Endothelial cell of umbilical vein (primary cell): ENCODE results near the gene CCR9. TPM values are rescaled to one million over a fixed set of nuclear protein-coding genes. Genes with fewer than 3 reads are reported as not detected.

ENCODE experiments used
- BruUV-seq: library from RNA; stranded (reverse); fragments of 400-500 nt; replicated peaks from 2 replicates; lab custom pipeline; 2021; lab: Mats Ljungman, UMichigan
- CTCF ChIA-PET: fragments of 300-600, 350-600 bp; sonication (Branson Sonifier 250); formaldehyde crosslinking; loops from one replicate; lab custom pipeline; 2021; ENCODE audit warnings: antibody characterized with exemption, inconsistent platforms; lab: Charles Lee
- POLR2A ChIA-PET: fragments of 300-600, 350-600 bp; sonication (Branson Sonifier 250); formaldehyde crosslinking; loops from one replicate; lab custom pipeline; 2021; ENCODE audit warnings: antibody characterized with exemption, inconsistent platforms; lab: Charles Lee
- DNase-seq: peaks from one replicate; pipeline ENCODE4 v3.0.0-alpha.2; 2011; ENCODE audit warnings: low read depth, low spot score
- FAIRE-seq: peaks from 2 replicates; lab custom pipeline; 2011; peaks lifted over from hg19 to GRCh38; lab: Jason Lieb, UNC
- H2AFZ ChIP-seq: 2 replicates; pipeline ENCODE4 v1.6.0; 2012; ENCODE audit warnings: low read depth, low read length, control low read depth, inconsistent platforms
- H3K27ac ChIP-seq: 2 replicates; pipeline ENCODE4 v1.5.1; 2011; ENCODE audit warnings: low read depth, mild to moderate bottlenecking, control low read depth, low read length, moderate library complexity; ENCODE audit not compliant: insufficient read depth
- H3K27me3 ChIP-seq, 2 experiments: 2 replicates each; pipeline versions ENCODE4 v1.6.0 to v1.6.1; 2011; ENCODE audit warnings: low read length in 2 of 2, mixed read lengths in 1 of 2; ENCODE audit not compliant: control insufficient read depth in 2 of 2, insufficient read depth in 2 of 2
- H3K36me3 ChIP-seq, 2 experiments: 2 replicates in 1 of 2; 3 replicates in 1 of 2; pipeline ENCODE4 v1.5.1; 2011; ENCODE audit warnings: low read length in 2 of 2, mild to moderate bottlenecking in 1 of 2, moderate library complexity in 1 of 2; ENCODE audit not compliant: control insufficient read depth in 2 of 2, insufficient read depth in 2 of 2; ENCODE audit errors: extremely low read depth in 1 of 2
- H3K4me1 ChIP-seq: 3 replicates; pipeline ENCODE4 v1.5.1; 2011; ENCODE audit warnings: mild to moderate bottlenecking, low read length; ENCODE audit not compliant: control insufficient read depth, insufficient read depth; ENCODE audit errors: extremely low read depth
- H3K4me2 ChIP-seq: 2 replicates; pipeline ENCODE4 v1.6.1; 2011; ENCODE audit warnings: low read length, control low read depth, mixed read lengths; ENCODE audit not compliant: insufficient read depth
- H3K4me3 ChIP-seq, 3 experiments: fragments of 200-600 bp in 1 of 3; sonication (generic), shearing (Covaris generic) in 1 of 3; replicated peaks in 1 of 3; 2 replicates each; pipeline ENCODE4 v1.5.1; 2011 to 2016; ENCODE audit warnings: control low read depth in 3 of 3, low read length in 3 of 3, mild to moderate bottlenecking in 2 of 3, inconsistent platforms in 1 of 3, low read depth in 1 of 3, moderate library complexity in 1 of 3; ENCODE audit not compliant: insufficient read depth in 1 of 3
- H3K79me2 ChIP-seq: 2 replicates; pipeline ENCODE4 v1.6.0; 2012; ENCODE audit warnings: low read length, inconsistent platforms; ENCODE audit not compliant: control insufficient read depth, insufficient read depth
- H3K9ac ChIP-seq: replicated peaks from 2 replicates; pipeline ENCODE3; 2011; ENCODE audit warnings: low read length, control low read depth; ENCODE audit not compliant: insufficient read depth; ENCODE audit errors: extremely low read depth
- H3K9me1 ChIP-seq: replicated peaks from 3 replicates; pipeline ENCODE4 v1.6.0; 2011; ENCODE audit warnings: mild to moderate bottlenecking, low read length; ENCODE audit not compliant: control insufficient read depth, insufficient read depth; ENCODE audit errors: extremely low read depth
- H3K9me3 ChIP-seq: replicated peaks from 2 replicates; pipeline ENCODE4 v1.5.1; 2012; ENCODE audit warnings: low read length, inconsistent platforms; ENCODE audit not compliant: control insufficient read depth, insufficient read depth
- H4K20me1 ChIP-seq: replicated peaks from 2 replicates; pipeline ENCODE3; 2011; ENCODE audit warnings: mild to moderate bottlenecking, low read length; ENCODE audit not compliant: control insufficient read depth, insufficient read depth; ENCODE audit errors: extremely low read depth
- EZH2 ChIP-seq: IDR thresholded peaks from 2 replicates; pipeline ENCODE4 v1.6.1; 2012; ENCODE audit warnings: borderline replicate concordance, low read depth, mild to moderate bottlenecking, moderate library complexity, low read length, inconsistent platforms; ENCODE audit not compliant: severe bottlenecking
- FOS ChIP-seq: IDR thresholded peaks from 2 replicates; pipeline ENCODE4 v1.6.1; 2011; ENCODE audit warnings: mild to moderate bottlenecking, low read length, moderate library complexity, borderline replicate concordance; ENCODE audit not compliant: insufficient read depth
- GATA2 ChIP-seq: IDR thresholded peaks from 2 replicates; pipeline ENCODE4 v1.7.0; 2011; ENCODE audit warnings: low read depth, mild to moderate bottlenecking, moderate library complexity, mixed read lengths, low read length; ENCODE audit not compliant: insufficient read length, insufficient read depth
- JUN ChIP-seq: IDR thresholded peaks from 2 replicates; pipeline ENCODE4 v1.6.1; 2011; ENCODE audit warnings: borderline replicate concordance, low read depth; ENCODE audit not compliant: insufficient read length, insufficient read depth
- MYC ChIP-seq: IDR thresholded peaks from one replicate; pipeline ENCODE4 v1.6.1; 2011; ENCODE audit warnings: mild to moderate bottlenecking, low read depth, low read length
- POLR2A ChIP-seq: IDR thresholded peaks from 2 replicates; pipeline ENCODE4 v1.6.1; 2012; ENCODE audit warnings: low read depth, mild to moderate bottlenecking, control low read depth, low read length
- POLR2AphosphoS5 ChIP-seq: IDR thresholded peaks from 2 replicates; pipeline ENCODE4 v1.6.1; 2012; ENCODE audit warnings: low read depth, mild to moderate bottlenecking, control low read depth, low read length, moderate library complexity; ENCODE audit not compliant: insufficient read depth
- dilution Hi-C: fragments of 300-500 bp; cut with MboI; formaldehyde crosslinking; loops from one replicate; pipeline ENCODE4 v1.15.0; 2019; ENCODE audit warnings: low sequenced_read_pairs; ENCODE audit not compliant: extremely low pct_ligation_motif_present
- intact Hi-C: fragments of 100-400 bp; cut with micrococcal nuclease; formaldehyde crosslinking; loops from one replicate; pipeline ENCODE4 v1.10.0; 2022
- polyA plus RNA-seq, 4 experiments: library from polyadenylated mRNA; depleted of rRNA in 3 of 4; stranded (reverse) in 3 of 4; unstranded in 1 of 4; fragments of >200 nt; gene quantifications; 2 replicates each; pipeline versions ENCODE4 v1.2.1 to v1.2.3, GENCODE V29; 2011 to 2012; ENCODE audit warnings: missing spikeins in 1 of 4
- total RNA-seq: library from RNA; stranded (reverse); gene quantifications from 2 replicates; pipeline ENCODE4 v1.2.3, GENCODE V29; 2021
- TF ChIP-seq, protein P1 (sequence below): IDR thresholded peaks from 2 replicates; pipeline ENCODE4 v1.6.1; 2011; ENCODE audit not compliant: insufficient read depth, insufficient read length
- TF ChIP-seq, protein P2 (sequence below), 2 donors: IDR thresholded peaks; 1 replicate in 1 of 2; 2 replicates in 1 of 2; pipeline ENCODE4 v1.5.1; 2011; ENCODE audit warnings: low read length in 2 of 2, mild to moderate bottlenecking in 2 of 2, moderate library complexity in 2 of 2, control low read depth in 1 of 2, inconsistent platforms in 1 of 2, low read depth in 1 of 2; ENCODE audit not compliant: insufficient read depth in 1 of 2; ENCODE audit errors: extremely low read depth in 1 of 2

CCR9 gene
- total and polyA plus RNA-seq, 2 donors (not counting 3 experiments of a cell fraction or from before 2014, with no cell fraction given) = not detected

- DNase-seq (no peak), FAIRE-seq (no peak)
- ChIA-PET POLR2A (no interaction called here), CTCF (no interaction called here)
- TF ChIP-seq, protein P1, sequence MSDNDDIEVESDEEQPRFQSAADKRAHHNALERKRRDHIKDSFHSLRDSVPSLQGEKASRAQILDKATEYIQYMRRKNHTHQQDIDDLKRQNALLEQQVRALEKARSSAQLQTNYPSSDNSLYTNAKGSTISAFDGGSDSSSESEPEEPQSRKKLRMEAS = no peak
- TF ChIP-seq POLR2A (no peak), EZH2 (no peak), MYC (no peak), JUN (no peak), FOS (no peak), POLR2AphosphoS5 (no peak), GATA2 (no peak)
- TF ChIP-seq, protein P2, sequence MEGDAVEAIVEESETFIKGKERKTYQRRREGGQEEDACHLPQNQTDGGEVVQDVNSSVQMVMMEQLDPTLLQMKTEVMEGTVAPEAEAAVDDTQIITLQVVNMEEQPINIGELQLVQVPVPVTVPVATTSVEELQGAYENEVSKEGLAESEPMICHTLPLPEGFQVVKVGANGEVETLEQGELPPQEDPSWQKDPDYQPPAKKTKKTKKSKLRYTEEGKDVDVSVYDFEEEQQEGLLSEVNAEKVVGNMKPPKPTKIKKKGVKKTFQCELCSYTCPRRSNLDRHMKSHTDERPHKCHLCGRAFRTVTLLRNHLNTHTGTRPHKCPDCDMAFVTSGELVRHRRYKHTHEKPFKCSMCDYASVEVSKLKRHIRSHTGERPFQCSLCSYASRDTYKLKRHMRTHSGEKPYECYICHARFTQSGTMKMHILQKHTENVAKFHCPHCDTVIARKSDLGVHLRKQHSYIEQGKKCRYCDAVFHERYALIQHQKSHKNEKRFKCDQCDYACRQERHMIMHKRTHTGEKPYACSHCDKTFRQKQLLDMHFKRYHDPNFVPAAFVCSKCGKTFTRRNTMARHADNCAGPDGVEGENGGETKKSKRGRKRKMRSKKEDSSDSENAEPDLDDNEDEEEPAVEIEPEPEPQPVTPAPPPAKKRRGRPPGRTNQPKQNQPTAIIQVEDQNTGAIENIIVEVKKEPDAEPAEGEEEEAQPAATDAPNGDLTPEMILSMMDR (IDR thresholded peaks at IDR 0.05; ENCODE audit: extremely low read depth in 1 of 2, insufficient read depth in 1 of 2, low read depth in 1 of 2, low read length in 2 of 2) = no peak
- H3K36me3 ChIP-seq = no peaks in the 10 kb centered on the region
- intact Hi-C loops (no loop called here), dilution Hi-C loops (no loop called here)
- no peaks in the 10 kb centered on the region for H3K9me3 ChIP-seq
- H2AFZ ChIP-seq = no peak overlapping the region
- H3K79me2 ChIP-seq = no peaks in the 10 kb centered on the region
- peaks cover 4 to 15% of the 10 kb centered on the region in 2 experiments for H3K27me3 ChIP-seq
- no peak overlapping the region for H3K4me2 ChIP-seq
- H3K9me1 ChIP-seq = no peaks in the 10 kb centered on the region
- no peaks in the 10 kb centered on the region for H3K4me1 ChIP-seq
- BruUV-seq = no TSS peak
- no peak overlapping the region for H3K9ac ChIP-seq
- H3K4me3 ChIP-seq = no peak overlapping the region
- no peak overlapping the region for H3K27ac ChIP-seq
- no peaks in the 10 kb centered on the region for H4K20me1 ChIP-seq
Measured at GRCh38 chr3:45880725-45881077, 5.6 kb upstream of the CCR9 start.
